Activated T-cell treated with anti-CD3 and anti-CD28 coated beads for 4 hours (primary cell): ENCODE measurements around the gene ACTR3.
"Not testable (repeated sequence)": the region's sequence is repeated elsewhere in the genome, so short reads cannot be mapped to it uniquely, and the experiment has no call there.

Experiments used
- DNase-seq: peaks from one replicate; pipeline ENCODE4 v3.0.0-alpha.2; 2020

The ACTR3 gene

GRCh38 chr2:113889471-113890252, at the start of gene ACTR3:
ACTR3 (plus strand) TSS chr2:113890089; CDS start chr2:113890280, 191 bp downstream.
- DNase-seq: peak; percentile 95

- DNase-seq: no peak
These were observed 49.4 kb upstream of the ACTR3 start for GRCh38 chr2:113840518-113840917.

- no peak for DNase-seq
These were observed 46.8 kb upstream of the ACTR3 start for GRCh38 chr2:113842919-113843736.

GRCh38 chr2:113843737-113844050, 46.2 kb upstream of the ACTR3 start:
- DNase-seq: not testable (repeated sequence)

- DNase-seq: no peak
These were observed 44.6 kb upstream of the ACTR3 start for GRCh38 chr2:113845261-113845660.

- DNase-seq: not testable (repeated sequence)
These were observed 44.1 kb upstream of the ACTR3 start for GRCh38 chr2:113845796-113846195.

- DNase-seq: no peak
These were observed 43.5 kb upstream of the ACTR3 start for GRCh38 chr2:113846429-113846828.

GRCh38 chr2:113847144-113847543, 42.7 kb upstream of the ACTR3 start:
- DNase-seq: no peak

GRCh38 chr2:113848758-113849415, 41.0 kb upstream of the ACTR3 start:
- DNase-seq: no peak

GRCh38 chr2:113850687-113851086, 39.2 kb upstream of the ACTR3 start:
- DNase-seq: no peak

GRCh38 chr2:113851640-113852039, 38.2 kb upstream of the ACTR3 start:
- DNase-seq: no peak

GRCh38 chr2:113854208-113854607, 35.7 kb upstream of the ACTR3 start:
- no peak for DNase-seq

- DNase-seq: no peak
These were observed 34.7 kb upstream of the ACTR3 start for GRCh38 chr2:113854970-113855740.

GRCh38 chr2:113857464-113857863, 32.4 kb upstream of the ACTR3 start:
- no peak for DNase-seq

- DNase-seq: no peak
These were observed 31.1 kb upstream of the ACTR3 start for GRCh38 chr2:113858764-113859163.

- DNase-seq: no peak
These were observed 28.1 kb upstream of the ACTR3 start for GRCh38 chr2:113861740-113862139.

GRCh38 chr2:113863144-113863543, 26.7 kb upstream of the ACTR3 start:
- DNase-seq: no peak

GRCh38 chr2:113867571-113867970, 22.3 kb upstream of the ACTR3 start:
- no peak for DNase-seq

GRCh38 chr2:113869253-113869652, 20.6 kb upstream of the ACTR3 start:
- no peak for DNase-seq

- no peak for DNase-seq
These were observed 17.7 kb upstream of the ACTR3 start for GRCh38 chr2:113872201-113872600.

- DNase-seq: no peak
These were observed 16.0 kb upstream of the ACTR3 start for GRCh38 chr2:113873867-113874266.

- DNase-seq: no peak
These were observed 14.8 kb upstream of the ACTR3 start for GRCh38 chr2:113875135-113875534.
